Omental fat pad (tissue), 4 donors: ENCODE results near the gene ITM2B. TPM values are rescaled to one million over a fixed set of nuclear protein-coding genes. Genes with fewer than 3 reads are reported as not detected.
"Not testable (repeated sequence)": the region's sequence is repeated elsewhere in the genome, so short reads cannot be mapped to it uniquely, and the experiment has no call there.

Experiments
- ATAC-seq: fragments of 150-250 bp; one replicate; pipeline ENCODE4 v1.9.1; 2016; ENCODE audit warnings: mild to moderate bottlenecking, moderate library complexity; ENCODE audit not compliant: low FRiP score
- DNase-seq: peaks from one replicate; pipeline ENCODE4 v3.0.0-alpha.2; 2019; ENCODE audit warnings: low spot score
- total RNA-seq, 4 donors: library from RNA; depleted of rRNA; stranded (reverse); fragments of >200 nt; gene quantifications; one replicate each; pipeline ENCODE4 v1.1.0, GENCODE V29; 2016
- TF ChIP-seq, protein P1 (sequence below), 3 donors: fragments of 450-650 bp; IDR thresholded peaks; one replicate each; pipeline ENCODE4 v1.5.1; 2016 to 2017; ENCODE audit warnings: antibody characterized with exemption in 3 of 3, mild to moderate bottlenecking in 3 of 3, moderate library complexity in 2 of 3

The ITM2B gene
- total RNA-seq, 4 donors from 2014 or later, result 455 to 728 (median 534) TPM

DNA sequence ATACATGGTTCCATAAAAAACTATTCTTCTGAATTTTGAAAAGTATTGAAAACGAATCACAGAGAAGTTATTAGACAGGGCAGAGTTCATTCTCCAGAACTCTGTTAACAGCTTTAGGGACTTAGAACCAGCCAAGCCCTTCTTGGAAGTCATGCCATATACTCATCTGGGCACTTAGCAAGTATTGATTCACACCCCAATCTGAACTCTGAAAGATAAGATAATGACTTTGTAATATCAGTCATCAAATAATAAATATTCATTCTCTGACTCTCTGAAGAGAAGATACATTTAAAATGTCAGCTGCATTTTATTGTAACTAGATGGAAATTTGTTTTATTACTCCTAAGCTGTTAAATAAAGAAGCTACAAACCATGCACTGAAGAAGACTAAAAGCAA lies 43.8 kb upstream of the ITM2B start:
- no peak for ATAC-seq

DNA sequence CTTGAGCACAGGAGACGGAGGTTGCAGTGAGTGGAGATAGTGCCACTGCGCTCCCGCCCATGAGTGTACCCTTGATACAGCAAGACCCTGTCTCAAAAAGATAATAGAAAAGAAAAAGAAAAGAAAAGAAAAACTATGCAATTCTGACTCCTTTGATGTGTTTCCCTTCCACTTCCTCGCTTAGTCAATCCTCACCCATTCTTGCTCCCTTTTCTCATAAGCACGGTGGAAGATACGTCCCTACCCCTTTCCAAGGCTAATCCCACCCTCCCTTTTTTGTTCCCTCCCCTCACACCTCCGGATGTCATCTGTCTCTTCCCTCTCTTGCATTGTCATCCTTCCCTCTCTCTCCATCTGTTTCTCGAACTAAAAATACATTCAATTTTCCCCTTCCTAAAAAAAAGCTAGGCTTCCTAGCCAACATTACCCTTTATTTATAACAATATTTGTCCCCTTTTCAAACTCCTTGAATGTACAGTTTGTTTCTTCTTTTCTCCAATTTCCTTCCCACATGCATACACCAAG lies 40.5 kb upstream of the ITM2B start:
- ATAC-seq (no peak), DNase-seq (no peak)
- TF ChIP-seq, protein P1, sequence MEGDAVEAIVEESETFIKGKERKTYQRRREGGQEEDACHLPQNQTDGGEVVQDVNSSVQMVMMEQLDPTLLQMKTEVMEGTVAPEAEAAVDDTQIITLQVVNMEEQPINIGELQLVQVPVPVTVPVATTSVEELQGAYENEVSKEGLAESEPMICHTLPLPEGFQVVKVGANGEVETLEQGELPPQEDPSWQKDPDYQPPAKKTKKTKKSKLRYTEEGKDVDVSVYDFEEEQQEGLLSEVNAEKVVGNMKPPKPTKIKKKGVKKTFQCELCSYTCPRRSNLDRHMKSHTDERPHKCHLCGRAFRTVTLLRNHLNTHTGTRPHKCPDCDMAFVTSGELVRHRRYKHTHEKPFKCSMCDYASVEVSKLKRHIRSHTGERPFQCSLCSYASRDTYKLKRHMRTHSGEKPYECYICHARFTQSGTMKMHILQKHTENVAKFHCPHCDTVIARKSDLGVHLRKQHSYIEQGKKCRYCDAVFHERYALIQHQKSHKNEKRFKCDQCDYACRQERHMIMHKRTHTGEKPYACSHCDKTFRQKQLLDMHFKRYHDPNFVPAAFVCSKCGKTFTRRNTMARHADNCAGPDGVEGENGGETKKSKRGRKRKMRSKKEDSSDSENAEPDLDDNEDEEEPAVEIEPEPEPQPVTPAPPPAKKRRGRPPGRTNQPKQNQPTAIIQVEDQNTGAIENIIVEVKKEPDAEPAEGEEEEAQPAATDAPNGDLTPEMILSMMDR (IDR thresholded peaks at IDR 0.05), result no peak

More for the DNA sequence above, 43.8 kb upstream of the ITM2B start:
- TF ChIP-seq, protein P1 (IDR thresholded peaks at IDR 0.05), result no peak
- DNase-seq, result no peak

DNA sequence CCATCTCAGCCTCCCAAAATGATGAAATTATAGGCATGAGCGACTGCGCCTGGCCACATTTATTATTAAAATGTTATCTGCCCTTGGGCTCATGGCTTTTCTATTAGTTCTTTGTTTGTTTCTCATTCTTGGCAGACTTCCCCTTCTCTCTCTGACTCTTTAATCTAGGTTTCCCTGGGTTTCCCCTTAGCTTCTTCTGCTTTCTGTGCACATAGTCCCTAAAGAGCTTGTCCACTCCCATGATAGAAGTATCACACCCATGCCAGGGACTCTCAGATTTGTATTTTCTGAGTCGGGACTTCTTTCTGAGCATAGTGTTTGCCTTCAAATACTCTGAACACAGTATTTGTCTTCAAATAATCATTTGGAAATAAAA lies 38.6 kb upstream of the ITM2B start:
- TF ChIP-seq, protein P1 (IDR thresholded peaks at IDR 0.05), result no peak
- ATAC-seq (no peak), DNase-seq (no peak)

DNA sequence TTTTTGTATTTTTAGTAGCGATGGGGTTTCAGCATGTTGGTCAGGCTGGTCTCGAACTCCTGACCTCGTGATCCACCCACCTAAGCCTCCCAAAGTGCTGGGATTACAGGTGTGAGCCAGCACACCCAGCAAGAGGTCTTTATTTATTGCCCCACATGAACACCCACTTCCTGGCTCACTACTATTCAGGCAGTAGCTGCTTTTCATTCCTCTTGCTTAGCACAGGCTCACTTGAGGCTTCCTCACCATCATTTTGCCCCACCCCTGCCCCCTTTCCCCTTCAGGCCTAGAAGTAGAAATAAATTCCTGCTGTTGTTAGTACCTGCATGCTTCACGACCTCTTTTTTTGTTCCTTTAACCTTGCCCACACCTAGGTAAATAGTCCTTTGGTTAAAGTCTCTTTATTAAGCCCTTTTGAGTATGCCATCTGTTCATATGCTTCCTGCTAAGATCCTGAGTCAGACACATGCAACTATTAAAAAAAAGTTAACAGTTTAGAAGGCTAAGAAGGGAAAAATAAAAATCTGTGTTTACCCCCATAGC lies 33.5 kb upstream of the ITM2B start:
- TF ChIP-seq, protein P1 (IDR thresholded peaks at IDR 0.05), result no peak
- no peak for DNase-seq
- ATAC-seq, result no peak

DNA sequence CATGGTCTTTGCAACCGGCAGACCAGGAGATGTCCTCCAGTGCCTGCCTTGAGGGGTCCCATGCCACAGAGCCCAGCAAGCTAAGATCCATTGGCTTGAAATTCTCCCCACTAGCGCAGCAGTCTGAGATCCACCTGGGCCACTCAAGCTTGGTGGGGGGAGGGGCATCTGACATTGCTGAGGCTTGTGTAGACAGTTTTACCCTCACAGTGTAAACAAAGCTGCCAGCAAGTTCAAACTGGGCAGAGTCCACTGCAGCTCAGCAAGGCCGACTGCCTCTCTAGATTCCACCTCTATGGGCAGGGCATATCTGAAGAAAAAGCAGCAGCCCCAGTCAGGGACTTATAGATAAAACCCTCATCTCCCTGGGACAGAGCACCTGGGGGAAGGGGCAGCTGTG lies 32.0 kb upstream of the ITM2B start:
- no peak for ATAC-seq
- TF ChIP-seq, protein P1 (IDR thresholded peaks at IDR 0.05), result no peak
- DNase-seq, result no peak

DNA sequence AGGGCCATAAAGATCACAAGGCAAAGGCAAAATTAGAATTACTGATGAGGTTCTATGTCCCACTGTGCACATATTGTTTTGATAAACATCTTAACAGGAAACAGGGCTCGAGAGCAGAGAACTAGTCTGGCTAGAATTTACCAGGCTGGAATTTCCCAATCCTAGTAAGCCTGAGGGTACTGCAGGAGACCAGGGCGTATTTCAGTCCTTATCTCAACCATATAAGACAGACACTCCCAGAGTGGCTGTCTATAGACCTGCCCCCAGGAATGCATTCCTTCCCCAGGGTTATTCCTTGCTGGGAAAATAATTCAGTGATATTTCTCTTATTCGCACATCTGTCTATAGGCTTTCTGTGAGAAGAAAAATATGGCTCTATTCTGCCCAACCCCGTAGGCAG lies 25.8 kb upstream of the ITM2B start:
- DNase-seq, ATAC-seq: not testable (repeated sequence)

DNA sequence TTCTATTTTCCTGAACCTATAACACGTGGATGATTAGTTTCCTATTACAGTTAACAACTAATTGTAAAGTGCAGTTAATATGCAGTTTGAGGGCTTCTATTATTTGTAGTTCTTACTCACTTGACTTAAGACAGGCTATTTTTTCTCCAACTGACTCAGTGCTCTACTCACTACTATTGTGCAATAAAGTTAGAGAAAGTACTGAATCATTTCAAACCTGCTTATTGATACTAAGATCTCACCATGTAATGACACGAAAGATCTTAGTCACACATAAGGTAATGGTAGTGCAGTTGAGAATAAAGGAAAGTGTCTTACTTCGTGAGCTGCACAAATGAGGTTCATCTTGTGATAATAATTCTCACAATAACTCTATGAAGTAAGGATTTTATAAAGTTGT lies 22.8 kb upstream of the ITM2B start:
- TF ChIP-seq, protein P1 (IDR thresholded peaks at IDR 0.05), result no peak
- no peak for DNase-seq
- ATAC-seq, result peak; percentile 85
